Osteoblast (primary cell): ENCODE data around the gene MED13L. TPM values are rescaled to one million over a fixed set of nuclear protein-coding genes. Genes with fewer than 3 reads are reported as not detected.

Source experiments
- DNase-seq: peaks from one replicate; pipeline ENCODE4 v3.0.0; 2011; ENCODE audit warnings: low spot score, mixed read lengths; ENCODE audit not compliant: insufficient read length; ENCODE audit errors: missing footprints
- H2AFZ ChIP-seq: 2 replicates; pipeline ENCODE4 v1.6.0; 2011; ENCODE audit warnings: mild to moderate bottlenecking, low read length
- H3K27ac ChIP-seq: 2 replicates; pipeline ENCODE4 v1.5.1; 2011; ENCODE audit warnings: mild to moderate bottlenecking, low read depth, low read length, moderate library complexity
- H3K27me3 ChIP-seq: 2 replicates; pipeline ENCODE4 v1.6.0; 2012; ENCODE audit warnings: mild to moderate bottlenecking, control low read depth, inconsistent platforms, low read length, moderate library complexity; ENCODE audit not compliant: insufficient read depth
- H3K36me3 ChIP-seq: 2 replicates; pipeline ENCODE4 v1.5.1; 2011; ENCODE audit warnings: mild to moderate bottlenecking, low read length, control low read depth, moderate library complexity; ENCODE audit not compliant: insufficient read depth
- H3K4me1 ChIP-seq: 2 replicates; pipeline ENCODE4 v1.5.1; 2011; ENCODE audit warnings: mild to moderate bottlenecking, low read length, control low read depth, moderate library complexity; ENCODE audit not compliant: insufficient read depth
- H3K4me2 ChIP-seq: 2 replicates; pipeline ENCODE4 v1.6.0; 2011; ENCODE audit warnings: mild to moderate bottlenecking, low read length; ENCODE audit not compliant: insufficient read depth
- H3K4me3 ChIP-seq: fragments of 200-600 bp; sonication (generic); 3 replicates; pipeline ENCODE4 v1.5.1; 2012; ENCODE audit warnings: mild to moderate bottlenecking, low read length, inconsistent platforms; ENCODE audit not compliant: insufficient read depth
- H3K79me2 ChIP-seq: 2 replicates; pipeline ENCODE4 v1.6.0; 2012; ENCODE audit warnings: mild to moderate bottlenecking, low read length, control low read depth, inconsistent platforms; ENCODE audit not compliant: insufficient read depth
- H3K9me3 ChIP-seq: 2 replicates; pipeline ENCODE4 v1.5.1; 2011; ENCODE audit warnings: low read depth, low read length, control low read depth
- H4K20me1 ChIP-seq: 2 replicates; pipeline ENCODE4 v1.6.0; 2012; ENCODE audit warnings: mild to moderate bottlenecking, low read length, control low read depth; ENCODE audit not compliant: insufficient read depth
- total RNA-seq: library from RNA; depleted of rRNA; stranded (reverse); fragments of >200 nt; gene quantifications from 2 replicates; pipeline ENCODE4 v1.2.3, GENCODE V29; 2012
- TF ChIP-seq, protein P1 (sequence below): IDR thresholded peaks from 2 replicates; pipeline ENCODE4 v1.5.1; 2011; ENCODE audit warnings: mild to moderate bottlenecking, low read depth, low read length, moderate library complexity; ENCODE audit errors: extremely low read depth

The MED13L gene
- total RNA-seq, 1 donor = 359 TPM

DNA sequence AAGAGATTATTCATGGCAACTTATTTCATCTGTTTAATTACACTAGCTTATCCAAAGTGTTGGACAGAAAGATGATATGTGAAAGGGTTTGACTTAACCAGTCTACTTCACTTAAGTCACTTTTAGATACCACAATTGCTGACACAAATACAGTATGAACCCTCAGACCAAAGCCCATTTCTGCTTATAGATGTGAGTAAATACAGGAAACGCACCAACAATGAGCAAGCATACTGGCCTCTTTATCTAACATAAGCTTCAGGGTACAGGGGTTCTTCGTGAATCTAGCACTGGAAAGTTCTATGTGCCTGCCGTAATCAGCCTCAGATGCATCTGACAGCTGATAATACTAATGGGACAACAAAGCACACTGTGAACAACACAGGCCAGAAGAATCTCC, 209.6 kb downstream of the MED13L start:
- Histone ChIP-seq H2AFZ (no peak overlapping the region), H3K79me2 (peaks cover 87% of the 10 kb centered on the region), H3K36me3 (no peaks in the 10 kb centered on the region), H3K4me3 (no peak overlapping the region), H3K9me3 (no peaks in the 10 kb centered on the region), H3K27ac (no peak overlapping the region), H3K4me1 (peaks cover 7% of the 10 kb centered on the region), H3K4me2 (no peak overlapping the region), H4K20me1 (peaks cover 49% of the 10 kb centered on the region), H3K27me3 (no peaks in the 10 kb centered on the region)
- DNase-seq = no peak
- TF ChIP-seq, protein P1, sequence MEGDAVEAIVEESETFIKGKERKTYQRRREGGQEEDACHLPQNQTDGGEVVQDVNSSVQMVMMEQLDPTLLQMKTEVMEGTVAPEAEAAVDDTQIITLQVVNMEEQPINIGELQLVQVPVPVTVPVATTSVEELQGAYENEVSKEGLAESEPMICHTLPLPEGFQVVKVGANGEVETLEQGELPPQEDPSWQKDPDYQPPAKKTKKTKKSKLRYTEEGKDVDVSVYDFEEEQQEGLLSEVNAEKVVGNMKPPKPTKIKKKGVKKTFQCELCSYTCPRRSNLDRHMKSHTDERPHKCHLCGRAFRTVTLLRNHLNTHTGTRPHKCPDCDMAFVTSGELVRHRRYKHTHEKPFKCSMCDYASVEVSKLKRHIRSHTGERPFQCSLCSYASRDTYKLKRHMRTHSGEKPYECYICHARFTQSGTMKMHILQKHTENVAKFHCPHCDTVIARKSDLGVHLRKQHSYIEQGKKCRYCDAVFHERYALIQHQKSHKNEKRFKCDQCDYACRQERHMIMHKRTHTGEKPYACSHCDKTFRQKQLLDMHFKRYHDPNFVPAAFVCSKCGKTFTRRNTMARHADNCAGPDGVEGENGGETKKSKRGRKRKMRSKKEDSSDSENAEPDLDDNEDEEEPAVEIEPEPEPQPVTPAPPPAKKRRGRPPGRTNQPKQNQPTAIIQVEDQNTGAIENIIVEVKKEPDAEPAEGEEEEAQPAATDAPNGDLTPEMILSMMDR = no peak

DNA sequence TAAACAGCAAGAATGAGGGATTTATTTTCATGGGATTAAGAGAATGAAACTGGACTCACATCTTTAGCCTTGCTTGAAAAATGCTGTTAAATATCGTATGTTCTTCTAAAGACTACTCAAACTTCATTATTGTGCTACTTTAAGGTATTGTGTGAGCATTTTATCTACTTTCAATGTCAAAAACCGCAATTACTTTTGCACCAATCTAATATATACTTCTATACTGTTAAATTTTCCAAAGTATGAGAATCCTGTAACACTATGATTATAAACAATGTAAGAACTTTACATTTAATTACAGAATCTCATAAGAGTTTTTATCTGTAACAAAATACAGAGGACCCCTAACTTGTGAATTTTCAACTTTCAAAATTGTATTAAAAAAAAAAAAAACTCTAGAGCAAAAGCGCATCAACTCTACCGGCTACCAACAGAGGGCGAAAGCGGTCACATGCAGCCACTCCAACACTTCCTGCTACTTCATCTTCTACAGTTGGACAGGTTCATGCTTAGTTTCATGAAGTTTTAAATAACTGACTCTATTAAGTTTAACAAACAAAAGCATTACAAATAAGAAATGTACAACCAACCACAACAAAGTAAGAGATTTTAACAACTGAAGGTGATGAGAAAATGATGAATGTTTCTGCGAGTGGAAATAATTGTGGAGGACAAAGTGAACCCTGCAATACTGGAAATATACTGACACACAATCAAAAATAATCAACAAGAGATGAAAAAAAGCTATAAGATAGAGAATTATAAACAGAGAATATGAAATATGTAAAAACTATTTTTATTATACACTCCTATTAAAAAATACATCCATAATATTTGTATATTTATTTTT, 210.9 kb downstream of the MED13L start:
- H3K79me2 ChIP-seq = peaks cover 85% of the 10 kb centered on the region
- peaks cover 43% of the 10 kb centered on the region for H4K20me1 ChIP-seq

DNA sequence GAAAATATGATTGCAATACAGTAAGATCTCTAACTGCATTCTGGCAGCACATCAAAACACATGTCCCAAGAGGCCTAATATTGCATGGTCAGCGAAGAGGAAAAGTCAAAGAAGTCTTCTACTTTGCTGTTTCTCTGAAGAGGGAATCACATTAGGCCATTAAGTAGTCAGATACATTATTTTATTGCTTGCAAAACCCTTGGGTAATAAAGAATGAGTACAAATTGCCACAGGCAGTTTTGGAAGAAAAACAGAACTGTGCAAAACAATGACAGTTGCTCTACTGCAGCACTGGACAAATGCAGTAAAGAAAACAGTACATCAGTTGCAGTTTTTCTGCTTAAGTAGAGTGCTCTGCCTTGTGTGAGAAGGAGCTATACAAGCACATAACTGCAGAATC, 211.9 kb downstream of the MED13L start:
- TF ChIP-seq, protein P1 = no peak
- Histone ChIP-seq H3K36me3 (no peaks in the 10 kb centered on the region), H3K4me2 (no peak overlapping the region), H3K4me3 (no peak overlapping the region), H3K4me1 (peaks cover 11% of the 10 kb centered on the region), H2AFZ (no peak overlapping the region), H3K27ac (no peak overlapping the region), H3K79me2 (peaks cover 87% of the 10 kb centered on the region), H4K20me1 (peaks cover 38% of the 10 kb centered on the region), H3K9me3 (no peaks in the 10 kb centered on the region), H3K27me3 (no peaks in the 10 kb centered on the region)
- no peak for DNase-seq

More for the DNA sequence above, 210.9 kb downstream of the MED13L start:
- no peak overlapping the region for H3K4me3 ChIP-seq
- peaks cover 7% of the 10 kb centered on the region for H3K4me1 ChIP-seq
- H2AFZ ChIP-seq = no peak overlapping the region
- no peaks in the 10 kb centered on the region for H3K36me3 ChIP-seq
- no peaks in the 10 kb centered on the region for H3K27me3 ChIP-seq
- no peak for DNase-seq
- no peak overlapping the region for H3K27ac ChIP-seq
- TF ChIP-seq, protein P1 = peak; percentile 94
- no peaks in the 10 kb centered on the region for H3K9me3 ChIP-seq
- H3K4me2 ChIP-seq = no peak overlapping the region

DNA sequence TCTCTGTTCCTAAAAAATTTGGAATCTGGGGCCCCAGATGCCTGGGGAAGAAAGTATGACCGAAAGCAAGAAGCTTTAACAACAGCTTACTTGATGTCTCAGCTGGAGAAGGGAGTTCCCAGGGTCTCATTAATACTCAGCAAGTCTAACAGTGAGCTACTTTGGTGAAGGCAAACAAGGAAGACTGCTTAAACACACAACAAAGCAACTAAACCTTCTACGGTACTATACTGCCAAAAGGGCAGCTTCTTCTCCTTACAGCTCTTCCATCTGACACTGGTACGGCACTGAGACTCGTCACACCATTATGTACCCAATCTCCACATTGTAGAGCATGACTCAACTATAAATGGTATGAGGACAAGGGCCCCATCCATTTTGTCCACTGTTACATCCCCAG, 213.0 kb downstream of the MED13L start:
- H3K36me3 ChIP-seq = no peaks in the 10 kb centered on the region
- H3K9me3 ChIP-seq = no peaks in the 10 kb centered on the region
- H4K20me1 ChIP-seq = peaks cover 40% of the 10 kb centered on the region

More for the DNA sequence above, 213.0 kb downstream of the MED13L start:
- peaks cover 84% of the 10 kb centered on the region for H3K79me2 ChIP-seq
- TF ChIP-seq, protein P1 = no peak
- no peak overlapping the region for H2AFZ ChIP-seq
- peaks cover 11% of the 10 kb centered on the region for H3K4me1 ChIP-seq
- DNase-seq = no peak
- no peak overlapping the region for H3K27ac ChIP-seq
- H3K4me3 ChIP-seq = no peak overlapping the region
- no peak overlapping the region for H3K4me2 ChIP-seq
- no peaks in the 10 kb centered on the region for H3K27me3 ChIP-seq
